Memory B cell (primary cell): ENCODE measurements around the gene AMH.
"Not testable (repeated sequence)": the region's sequence is repeated elsewhere in the genome, so short reads cannot be mapped to it uniquely, and the experiment has no call there.

Source experiments
- ATAC-seq: fragments of 150-1000 bp; cut with Tn5 transposase; 2 replicates; pipeline ENCODE4 v1.10.0; 2021; ENCODE audit warnings: low read depth, mild to moderate bottlenecking, moderate library complexity
- DNase-seq, 2 donors: peaks; one replicate each; pipeline ENCODE4 v3.0.0; 2022; ENCODE audit warnings: low spot score in 2 of 2
- H3K27ac Mint-ChIP-seq: one replicate; pipeline ENCODE4 v1.8.0; 2022; ENCODE audit warnings: mild to moderate bottlenecking, moderate library complexity, mixed read lengths
- H3K27me3 Mint-ChIP-seq: one replicate; pipeline ENCODE4 v1.8.0; 2022; ENCODE audit warnings: mixed read lengths
- H3K36me3 Mint-ChIP-seq: one replicate; pipeline ENCODE4 v1.8.0; 2022; ENCODE audit warnings: mild to moderate bottlenecking, mixed read lengths
- H3K4me1 Mint-ChIP-seq: one replicate; pipeline ENCODE4 v1.8.0; 2022; ENCODE audit warnings: mixed read lengths
- H3K4me3 Mint-ChIP-seq: one replicate; pipeline ENCODE4 v1.8.0; 2022; ENCODE audit warnings: mild to moderate bottlenecking, moderate library complexity, mixed read lengths
- H3K9me3 Mint-ChIP-seq: one replicate; pipeline ENCODE4 v1.8.0; 2022; ENCODE audit warnings: mixed read lengths

The AMH gene

DNA sequence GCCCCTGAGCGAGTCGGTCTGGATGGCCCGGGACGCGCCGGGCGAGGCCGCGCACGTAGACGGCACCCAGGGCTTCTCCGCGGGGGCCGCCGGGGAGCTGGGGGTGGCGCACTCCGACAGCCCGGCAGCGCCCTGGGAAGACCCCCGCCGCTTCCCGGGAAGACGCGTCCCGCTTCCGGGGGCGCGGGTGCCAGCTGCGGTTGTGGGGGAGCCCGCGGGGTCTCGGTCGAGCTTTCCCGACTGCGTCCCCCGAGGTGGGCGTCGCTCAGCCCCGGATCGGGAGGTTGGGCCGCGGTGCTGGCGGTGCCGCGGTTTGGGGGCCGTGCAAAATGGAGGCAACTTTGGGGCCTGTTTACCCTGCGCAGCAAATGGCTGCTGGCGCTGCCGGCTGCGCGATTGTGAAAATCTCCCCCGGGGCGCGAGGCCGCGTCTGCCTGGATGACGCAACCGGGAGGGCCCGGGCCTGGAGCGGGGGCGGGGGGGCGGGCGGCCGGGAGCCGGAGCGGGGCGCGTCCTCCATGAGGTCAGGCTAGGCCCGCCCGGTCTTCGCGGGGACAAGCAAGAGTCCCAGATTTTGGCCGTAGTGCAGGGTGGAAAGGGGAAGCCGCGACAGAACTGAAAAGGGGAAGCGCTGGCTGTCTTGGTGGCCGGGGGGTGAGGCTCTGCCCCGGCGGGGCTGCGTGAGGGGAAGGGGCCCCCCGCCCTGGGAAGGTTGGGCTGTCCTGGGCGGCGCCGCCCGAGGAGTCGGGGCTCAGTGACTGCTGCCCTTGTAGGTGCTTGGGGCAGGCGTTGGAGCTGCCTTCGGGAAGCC, 21.5 kb downstream of the AMH start:
- peak; percentile 75 to 80 for DNase-seq
- Mint-ChIP-seq H3K36me3 (peaks cover 29% of the 10 kb centered on the region), H3K4me3 (peak overlapping the region; percentile 96), H3K4me1 (peaks cover 39% of the 10 kb centered on the region), H3K27ac (peak overlapping the region; percentile 97), H3K9me3 (no peaks in the 10 kb centered on the region), H3K27me3 (no peaks in the 10 kb centered on the region)
- ATAC-seq = peak; percentile 44

DNA sequence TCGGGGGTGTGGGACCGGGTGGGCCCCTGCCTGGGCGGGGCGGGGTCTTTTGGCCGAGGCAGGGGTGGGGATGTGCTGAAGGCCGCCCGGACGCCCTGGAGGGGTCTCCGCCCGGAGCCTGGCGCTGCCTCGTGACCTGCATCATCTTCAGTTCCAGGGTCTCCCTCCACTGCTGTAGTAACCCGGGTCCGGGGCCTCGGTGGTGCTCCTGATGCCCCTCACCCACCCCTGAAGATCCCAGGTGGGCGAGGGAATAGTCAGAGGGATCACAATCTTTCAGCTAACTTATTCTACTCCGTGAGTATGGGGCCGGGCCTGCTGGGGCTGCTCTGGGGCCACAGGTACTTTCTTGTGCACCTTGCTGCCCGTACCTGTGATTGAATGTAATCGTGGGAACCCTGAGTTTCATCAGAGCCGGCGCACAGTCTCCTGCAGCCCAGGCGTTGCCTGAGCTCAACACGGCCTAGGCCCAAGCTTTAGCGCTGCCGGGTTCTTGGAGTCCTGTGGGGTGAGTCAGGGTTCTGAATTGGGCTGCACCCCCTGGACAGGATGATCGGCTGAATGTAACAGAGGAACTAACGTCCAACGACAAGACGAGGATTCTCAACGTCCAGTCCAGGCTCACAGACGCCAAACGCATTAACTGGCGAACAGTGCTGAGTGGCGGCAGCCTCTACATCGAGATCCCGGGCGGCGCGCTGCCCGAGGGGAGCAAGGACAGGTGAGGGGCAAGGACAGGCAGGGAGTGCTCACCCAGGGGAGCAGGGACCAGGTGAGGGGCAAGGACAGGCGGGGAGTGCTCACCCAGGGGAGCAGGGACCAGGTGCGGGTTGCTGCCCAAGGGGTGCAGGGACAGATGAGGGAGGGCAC, 22.3 kb downstream of the AMH start:
- H3K27me3 Mint-ChIP-seq = no peaks in the 10 kb centered on the region
- H3K4me3 Mint-ChIP-seq = peak overlapping the region; percentile 96
- no peaks in the 10 kb centered on the region for H3K9me3 Mint-ChIP-seq
- peaks cover 36% of the 10 kb centered on the region for H3K4me1 Mint-ChIP-seq
- ATAC-seq = no peak
- H3K27ac Mint-ChIP-seq = peak overlapping the region; percentile 97
- H3K36me3 Mint-ChIP-seq = peaks cover 29% of the 10 kb centered on the region
- DNase-seq = no peak

DNA sequence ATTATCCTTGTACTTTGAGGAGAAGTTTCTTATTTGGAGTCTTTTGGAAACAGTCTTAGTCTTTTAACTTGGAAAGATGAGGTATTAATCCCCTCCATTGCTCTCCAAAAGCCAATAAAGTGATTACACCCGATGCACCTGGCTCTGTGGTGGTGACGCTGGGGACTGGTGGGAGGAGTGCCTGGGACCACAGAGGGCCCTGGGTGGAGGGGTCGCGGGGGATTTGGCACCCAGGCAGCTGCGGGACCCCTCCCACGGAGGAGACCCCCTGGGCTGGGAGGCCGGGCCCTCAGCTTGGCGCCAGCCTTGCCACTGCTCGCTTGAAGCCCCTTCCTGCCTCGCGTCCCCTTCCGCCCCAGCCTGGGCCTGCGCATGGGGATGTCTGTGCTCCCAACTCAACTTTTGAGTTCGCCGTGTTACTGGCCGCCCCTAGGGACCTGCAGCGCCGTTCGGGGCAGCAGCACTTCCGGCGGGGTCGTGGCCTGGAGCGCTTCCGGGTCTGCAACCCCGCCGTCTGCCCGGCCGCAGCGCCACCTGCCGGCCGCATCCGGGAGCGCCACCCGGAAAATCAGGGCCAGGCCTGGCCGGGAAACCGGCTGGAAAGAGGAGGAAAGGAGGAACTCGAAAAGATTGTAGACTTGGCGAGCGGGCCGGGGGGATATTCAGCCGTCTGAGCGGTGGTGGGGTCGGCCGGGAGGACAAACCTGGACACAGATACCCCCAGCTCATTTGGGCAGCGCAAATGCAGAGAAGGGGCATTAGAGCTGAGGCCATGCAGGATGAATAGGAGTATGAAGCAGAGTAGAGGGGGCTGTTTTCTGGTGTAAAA, 24.4 kb downstream of the AMH start:
- peak; percentile 84 to 88 for DNase-seq
- H3K4me3 Mint-ChIP-seq = peak overlapping the region; percentile 72
- peaks cover 28% of the 10 kb centered on the region for H3K4me1 Mint-ChIP-seq
- peak overlapping the region; percentile 97 for H3K27ac Mint-ChIP-seq
- no peaks in the 10 kb centered on the region for H3K27me3 Mint-ChIP-seq
- H3K9me3 Mint-ChIP-seq = no peaks in the 10 kb centered on the region
- H3K36me3 Mint-ChIP-seq = peaks cover 29% of the 10 kb centered on the region
- ATAC-seq = peak; percentile 32

DNA sequence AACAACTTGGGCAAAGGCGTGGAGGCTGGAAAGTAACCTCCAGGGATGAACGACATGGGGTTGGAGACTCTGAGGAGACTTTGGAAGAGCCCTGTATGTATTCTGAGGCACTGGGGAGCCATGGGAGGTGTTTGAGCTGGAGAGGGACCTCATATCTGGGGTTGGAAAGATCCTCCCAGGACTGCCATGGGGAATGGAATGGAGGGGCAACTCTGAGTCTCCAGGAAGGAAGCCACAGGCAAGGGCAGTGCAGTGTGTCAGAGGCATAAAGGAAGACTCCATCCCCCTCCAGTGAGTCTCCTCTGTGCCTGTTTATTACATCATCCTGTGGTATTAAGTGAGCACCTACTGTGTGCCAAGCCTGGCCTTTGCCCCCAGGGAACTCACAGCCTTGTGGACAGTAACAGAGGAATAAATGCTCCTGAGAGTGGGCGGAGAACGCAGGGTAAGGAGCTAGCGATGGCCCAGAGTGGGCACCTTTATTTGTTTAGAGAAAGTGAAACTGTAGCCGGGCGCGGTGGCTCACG, 25.1 kb downstream of the AMH start:
- peaks cover 30% of the 10 kb centered on the region for H3K4me1 Mint-ChIP-seq
- H3K27ac Mint-ChIP-seq = peak overlapping the region; percentile 97
- no peak for DNase-seq
- peak overlapping the region; percentile 72 for H3K4me3 Mint-ChIP-seq
- no peaks in the 10 kb centered on the region for H3K27me3 Mint-ChIP-seq
- peaks cover 29% of the 10 kb centered on the region for H3K36me3 Mint-ChIP-seq
- no peaks in the 10 kb centered on the region for H3K9me3 Mint-ChIP-seq
- no peak for ATAC-seq

DNA sequence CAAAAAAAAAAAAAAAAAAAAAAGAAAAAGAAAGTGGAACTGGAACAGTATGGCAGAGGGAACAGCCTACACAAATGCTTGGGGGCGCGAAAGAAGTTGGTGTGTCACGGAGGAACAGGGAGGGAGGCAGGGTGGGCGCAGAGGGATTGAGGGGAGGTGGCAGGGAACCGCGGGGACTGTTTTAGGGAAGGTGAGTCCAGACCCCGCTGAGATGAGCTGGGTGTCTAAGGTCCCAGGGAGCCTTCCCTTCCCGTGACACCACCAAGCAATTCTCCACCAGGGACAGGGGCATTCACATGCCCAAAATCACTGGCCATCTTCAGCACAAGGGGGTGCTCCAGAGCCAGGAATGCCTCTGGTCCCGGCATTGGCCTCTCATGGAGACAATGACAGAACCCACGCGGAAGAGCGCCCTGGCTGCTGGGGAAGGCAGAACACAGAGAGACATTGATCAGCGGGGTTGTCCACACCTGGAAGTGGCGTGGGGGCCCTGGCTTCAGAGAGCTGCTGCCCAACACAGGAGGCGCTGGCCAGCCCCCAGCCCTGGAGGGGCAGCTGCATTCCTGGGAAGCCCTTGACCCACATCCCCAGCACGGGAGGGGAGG, 25.9 kb downstream of the AMH start:
- Mint-ChIP-seq H3K36me3 (peaks cover 23% of the 10 kb centered on the region), H3K27ac (peak overlapping the region; percentile 45), H3K9me3 (no peaks in the 10 kb centered on the region), H3K4me1 (peaks cover 30% of the 10 kb centered on the region), H3K4me3 (no peak overlapping the region), H3K27me3 (no peaks in the 10 kb centered on the region)
- DNase-seq (no peak), ATAC-seq (no peak)

DNA sequence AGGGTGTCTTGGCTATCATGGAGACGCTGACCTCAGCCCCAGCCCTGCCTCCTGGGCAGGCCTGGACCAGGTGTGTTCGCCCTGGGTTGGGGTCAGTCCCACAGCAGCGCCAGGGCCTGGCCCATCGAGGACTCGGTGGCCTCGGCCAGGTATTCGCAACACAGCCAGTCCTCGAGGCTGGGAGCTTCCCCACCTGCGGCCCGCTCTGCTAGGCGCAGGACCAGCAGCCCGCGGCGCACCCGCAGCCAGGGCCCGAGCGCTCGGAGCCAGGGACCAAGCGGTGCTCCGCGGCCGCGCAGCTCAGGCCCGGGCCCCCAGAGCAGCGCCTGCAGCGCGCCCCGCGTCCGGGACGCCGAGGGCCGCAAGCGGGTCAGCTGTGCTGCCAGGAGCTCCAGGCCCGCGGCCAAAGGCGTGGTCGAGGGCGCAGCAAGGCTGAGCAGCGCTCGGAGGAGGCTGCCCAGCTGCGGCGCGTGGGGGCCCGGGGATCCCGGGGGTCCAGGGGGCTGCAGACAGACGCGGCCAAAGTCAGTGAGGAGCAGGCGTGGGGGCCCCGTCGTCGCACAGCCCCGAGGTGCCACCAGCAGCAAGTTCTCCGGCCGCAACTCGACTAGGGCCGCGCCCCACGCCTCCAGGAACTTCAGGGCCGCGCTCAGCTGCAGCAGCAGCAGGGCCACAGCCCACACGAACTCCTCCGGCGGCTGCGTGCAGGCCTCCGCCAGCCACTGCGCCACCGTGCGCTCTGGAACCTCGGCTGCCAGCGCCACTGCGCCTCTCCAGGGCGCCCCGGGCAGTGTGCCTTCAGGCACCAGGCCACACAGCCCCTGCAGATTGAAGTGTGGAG, 26.7 kb downstream of the AMH start:
- Mint-ChIP-seq H3K36me3 (peaks cover 21% of the 10 kb centered on the region), H3K27ac (no peak overlapping the region), H3K4me1 (peaks cover 29% of the 10 kb centered on the region), H3K4me3 (no peak overlapping the region), H3K9me3 (no peaks in the 10 kb centered on the region), H3K27me3 (no peaks in the 10 kb centered on the region)
- DNase-seq = no peak
- ATAC-seq = no peak

DNA sequence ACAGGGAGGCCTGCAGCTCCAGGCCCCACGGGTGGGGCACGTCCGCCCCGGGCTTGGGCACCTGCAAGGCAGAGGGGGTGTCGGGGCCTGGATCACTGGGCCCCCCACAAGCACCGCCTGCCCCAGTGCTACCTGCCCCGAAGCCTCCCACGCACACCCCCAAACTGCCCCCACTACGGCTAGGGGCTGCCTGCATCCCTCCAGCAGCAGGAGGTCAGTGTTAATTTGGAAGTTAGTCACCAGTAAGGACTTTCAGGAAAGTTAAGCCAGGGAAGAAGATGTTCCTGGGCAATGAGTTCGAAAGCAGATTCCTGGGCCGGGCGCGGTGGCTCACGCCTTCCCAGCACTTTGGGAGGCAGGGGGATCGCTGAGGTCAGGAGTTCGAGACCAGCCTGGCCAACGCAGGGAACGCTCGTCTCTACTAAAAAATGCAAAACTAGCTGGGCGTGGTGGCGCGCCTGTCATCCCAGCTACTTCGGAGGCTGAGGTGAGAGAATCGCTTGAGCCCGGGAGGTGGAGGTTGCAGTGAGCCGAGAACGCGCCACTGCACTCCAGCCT, 27.4 kb downstream of the AMH start:
- Mint-ChIP-seq H3K9me3 (no peaks in the 10 kb centered on the region), H3K4me1 (peaks cover 27% of the 10 kb centered on the region), H3K4me3 (no peak overlapping the region), H3K27me3 (no peaks in the 10 kb centered on the region), H3K36me3 (peaks cover 17% of the 10 kb centered on the region), H3K27ac (no peak overlapping the region)
- DNase-seq (no peak), ATAC-seq (no peak)

DNA sequence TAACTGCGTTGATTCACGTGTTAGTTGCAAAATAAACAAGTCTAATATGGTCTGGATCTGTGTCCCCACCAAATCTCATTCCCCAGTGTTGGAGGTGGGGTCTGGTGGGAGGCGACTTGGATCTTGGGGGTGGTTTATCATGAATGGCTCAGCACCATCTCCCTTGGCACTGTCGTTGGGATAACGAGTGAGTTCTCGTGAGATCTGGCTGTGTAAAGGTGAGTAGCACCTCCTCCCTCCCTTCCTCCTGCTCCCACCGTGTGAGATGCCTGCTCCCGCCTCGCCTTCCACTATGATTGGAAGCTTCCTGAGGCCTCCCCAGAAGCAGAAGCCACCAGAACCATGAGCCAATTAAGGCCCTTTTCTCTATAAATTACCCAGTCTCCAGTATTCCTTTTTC, 28.0 kb downstream of the AMH start:
- Mint-ChIP-seq H3K27ac (no peak overlapping the region), H3K27me3 (no peaks in the 10 kb centered on the region), H3K36me3 (peaks cover 13% of the 10 kb centered on the region), H3K4me3 (no peak overlapping the region), H3K4me1 (peaks cover 26% of the 10 kb centered on the region), H3K9me3 (no peaks in the 10 kb centered on the region)
- no peak for DNase-seq
- no peak for ATAC-seq

DNA sequence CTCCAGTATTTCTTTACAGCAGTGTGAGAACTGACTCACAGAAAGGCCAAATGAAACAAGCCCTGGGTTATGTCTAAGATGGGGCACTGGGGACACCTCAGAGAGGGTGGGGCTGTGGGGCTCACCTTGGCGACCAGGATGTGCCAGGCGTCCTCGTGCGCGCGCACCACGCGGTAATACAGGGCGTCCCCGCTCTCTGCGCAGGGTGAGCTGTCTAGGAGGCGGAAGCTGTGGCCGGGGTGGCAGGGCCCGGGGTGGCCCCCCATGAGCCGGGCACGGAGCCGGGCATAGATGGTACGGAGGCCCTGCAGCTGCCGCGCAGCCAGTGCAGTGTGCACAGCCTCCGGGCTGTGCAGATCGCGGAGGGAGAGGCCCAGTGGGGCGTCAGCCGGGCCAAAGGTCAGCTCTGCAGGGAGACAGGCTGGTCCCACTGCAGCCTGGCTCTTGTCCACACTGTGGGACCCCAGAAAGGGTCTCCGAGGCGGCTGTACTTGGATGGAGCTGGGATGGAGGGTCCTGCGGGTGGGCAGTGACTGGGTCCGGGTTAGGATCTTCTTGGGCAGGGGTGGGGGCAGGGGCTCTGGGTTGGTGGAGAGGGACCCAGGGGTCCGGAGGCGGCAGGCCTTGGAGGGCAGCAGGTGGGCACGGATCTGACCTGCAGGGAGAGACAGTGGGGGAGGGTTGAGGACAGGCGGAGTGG, 29.5 kb downstream of the AMH start:
- no peaks in the 10 kb centered on the region for H3K9me3 Mint-ChIP-seq
- H3K4me3 Mint-ChIP-seq = no peak overlapping the region
- ATAC-seq (no peak), DNase-seq (no peak)
- peaks cover 24% of the 10 kb centered on the region for H3K4me1 Mint-ChIP-seq
- H3K27me3 Mint-ChIP-seq = no peaks in the 10 kb centered on the region
- peak overlapping the region; percentile 67 for H3K27ac Mint-ChIP-seq
- peaks cover 10% of the 10 kb centered on the region for H3K36me3 Mint-ChIP-seq

DNA sequence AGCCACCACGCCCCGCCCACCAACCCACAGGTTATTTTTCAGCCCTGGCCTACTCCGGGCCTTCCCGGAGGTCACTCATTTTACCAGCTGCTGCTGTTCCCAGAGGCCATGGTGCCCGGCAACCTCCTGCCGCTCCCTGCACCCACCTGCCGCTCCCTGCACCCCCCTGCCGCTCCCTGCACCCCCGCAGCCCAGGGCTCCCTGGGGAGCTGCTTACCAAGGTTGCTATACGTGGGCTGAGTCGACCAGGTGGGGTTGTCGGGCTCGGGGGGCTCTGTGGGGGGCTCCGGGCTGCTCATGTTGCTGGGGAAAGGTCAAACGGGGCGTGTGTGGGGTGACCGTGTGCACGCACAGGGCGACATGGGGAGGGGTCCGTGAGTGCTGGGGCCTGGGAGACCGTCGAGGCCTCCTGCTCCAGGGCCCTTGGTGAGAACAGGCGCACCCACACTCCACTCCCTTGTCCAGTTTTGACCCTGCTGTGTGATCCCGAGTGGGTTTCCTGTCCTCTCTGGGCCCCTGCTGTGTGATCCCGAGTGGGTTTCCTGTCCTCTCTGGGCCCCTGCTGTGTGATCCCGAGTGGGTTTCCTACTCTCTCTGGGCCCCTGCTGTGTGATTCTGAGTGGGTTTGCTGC, 31.6 kb downstream of the AMH start:
- no peak overlapping the region for H3K27ac Mint-ChIP-seq
- no peak overlapping the region for H3K4me3 Mint-ChIP-seq
- no peaks in the 10 kb centered on the region for H3K9me3 Mint-ChIP-seq
- DNase-seq (no peak), ATAC-seq (no peak)
- peaks cover 11% of the 10 kb centered on the region for H3K4me1 Mint-ChIP-seq
- no peaks in the 10 kb centered on the region for H3K36me3 Mint-ChIP-seq
- H3K27me3 Mint-ChIP-seq = no peaks in the 10 kb centered on the region

DNA sequence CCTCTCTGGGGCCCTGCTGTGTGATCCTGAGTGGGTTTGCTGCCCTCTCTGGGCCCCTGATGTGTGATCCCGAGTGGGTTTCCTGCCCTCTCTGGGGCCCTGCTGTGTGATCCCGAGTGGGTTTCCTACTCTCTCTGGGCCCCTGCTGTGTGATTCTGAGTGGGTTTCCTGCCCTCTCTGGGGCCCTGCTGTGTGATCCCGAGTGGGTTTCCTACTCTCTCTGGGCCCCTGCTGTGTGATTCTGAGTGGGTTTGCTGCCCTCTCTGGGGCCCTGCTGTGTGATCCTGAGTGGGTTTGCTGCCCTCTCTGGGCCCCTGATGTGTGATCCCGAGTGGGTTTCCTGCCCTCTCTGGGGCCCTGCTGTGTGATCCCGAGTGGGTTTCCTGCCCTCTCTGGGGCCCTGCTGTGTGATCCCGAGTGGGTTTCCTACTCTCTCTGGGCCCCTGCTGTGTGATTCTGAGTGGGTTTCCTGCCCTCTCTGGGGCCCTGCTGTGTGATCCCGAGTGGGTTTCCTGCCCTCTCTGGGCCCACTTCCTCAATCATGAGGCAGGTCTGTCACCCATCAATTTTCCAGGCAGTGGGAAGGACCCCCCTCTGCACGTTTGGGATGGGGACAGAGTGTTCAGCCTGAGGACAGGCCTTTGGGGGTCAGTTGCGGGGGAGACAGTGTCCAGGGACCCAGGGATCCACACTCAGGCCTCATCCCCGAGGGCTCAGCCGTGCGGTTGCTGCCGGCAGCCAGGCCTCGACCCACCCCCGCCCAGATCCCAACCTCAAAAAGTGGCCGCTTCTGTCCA, 32.3 kb downstream of the AMH start:
- Mint-ChIP-seq H3K4me1 (peaks cover 11% of the 10 kb centered on the region), H3K27ac (peak overlapping the region; percentile 37), H3K4me3 (peak overlapping the region; percentile 76)
- H3K9me3 Mint-ChIP-seq, DNase-seq, ATAC-seq, H3K36me3 Mint-ChIP-seq, H3K27me3 Mint-ChIP-seq: not testable (repeated sequence)
